NCI-H1694 treated with DMSO at 0.1 percent for 48 hours (cell line): Measurements from ENCODE around the gene KIAA1549.
"Not testable (repeated sequence)": the region's sequence is repeated elsewhere in the genome, so short reads cannot be mapped to it uniquely, and the experiment has no call there.

Source experiments
- DNase-seq: peaks from one replicate; lab custom pipeline; 2025; lab: John Stamatoyannopoulos, UW

KIAA1549 gene

GRCh38 chr7:138981332-138982203, at the start of gene KIAA1549:
TSS of gene KIAA1549 (minus strand) at chr7:138981389. CDS start at chr7:138981269, 120 bp downstream.
- DNase-seq = peak; percentile 11

GRCh38 chr7:139029353-139029752, 48.2 kb upstream of the KIAA1549 start:
- no peak for DNase-seq

- no peak for DNase-seq
Measured at GRCh38 chr7:139026551-139026950, 45.4 kb upstream of the KIAA1549 start.

- DNase-seq = not testable (repeated sequence)
Measured at GRCh38 chr7:139025861-139026260, 44.7 kb upstream of the KIAA1549 start.

- DNase-seq = no peak
Measured at GRCh38 chr7:139023076-139023475, 41.9 kb upstream of the KIAA1549 start.

- DNase-seq = no peak
Measured at GRCh38 chr7:139022286-139022685, 41.1 kb upstream of the KIAA1549 start.

GRCh38 chr7:139018910-139019309, 37.7 kb upstream of the KIAA1549 start:
- DNase-seq = no peak

- peak; percentile 76 for DNase-seq
Measured at GRCh38 chr7:139016931-139017511, 35.8 kb upstream of the KIAA1549 start.

- DNase-seq = no peak
Measured at GRCh38 chr7:139011373-139011772, 30.2 kb upstream of the KIAA1549 start.

- DNase-seq = no peak
Measured at GRCh38 chr7:139004321-139005090, 23.3 kb upstream of the KIAA1549 start.

GRCh38 chr7:138999414-138999813, 18.2 kb upstream of the KIAA1549 start:
- no peak for DNase-seq

GRCh38 chr7:138992052-138992531, 10.9 kb upstream of the KIAA1549 start:
- no peak for DNase-seq

GRCh38 chr7:138987686-138988085, 6.5 kb upstream of the KIAA1549 start:
- no peak for DNase-seq

GRCh38 chr7:138982204-138982623, 1.0 kb upstream of the KIAA1549 start:
- DNase-seq = no peak

- peak; percentile 4 for DNase-seq
Measured at GRCh38 chr7:138980563-138981291, 462 bp downstream of the KIAA1549 start.

- peak; percentile 7 for DNase-seq
Measured at GRCh38 chr7:138979988-138980562, 1.1 kb downstream of the KIAA1549 start.

- no peak for DNase-seq
Measured at GRCh38 chr7:138979226-138979979, 1.8 kb downstream of the KIAA1549 start.

GRCh38 chr7:138978541-138979184, 2.5 kb downstream of the KIAA1549 start:
- DNase-seq = no peak

- DNase-seq = not testable (repeated sequence)
Measured at GRCh38 chr7:138976161-138976560, 5.0 kb downstream of the KIAA1549 start.
